ENCODE results near the gene COL4A4. TPM values are rescaled to one million over a fixed set of nuclear protein-coding genes. Genes with fewer than 3 reads are reported as not detected.
"Not testable (repeated sequence)": the region's sequence is repeated elsewhere in the genome, so short reads cannot be mapped to it uniquely, and the experiment has no call there.

Gene COL4A4
- total and polyA plus RNA-seq, 2 donors (not counting 1 experiment from before 2014, with no cell fraction given), result 6.2 to 30.2 TPM

DNA sequence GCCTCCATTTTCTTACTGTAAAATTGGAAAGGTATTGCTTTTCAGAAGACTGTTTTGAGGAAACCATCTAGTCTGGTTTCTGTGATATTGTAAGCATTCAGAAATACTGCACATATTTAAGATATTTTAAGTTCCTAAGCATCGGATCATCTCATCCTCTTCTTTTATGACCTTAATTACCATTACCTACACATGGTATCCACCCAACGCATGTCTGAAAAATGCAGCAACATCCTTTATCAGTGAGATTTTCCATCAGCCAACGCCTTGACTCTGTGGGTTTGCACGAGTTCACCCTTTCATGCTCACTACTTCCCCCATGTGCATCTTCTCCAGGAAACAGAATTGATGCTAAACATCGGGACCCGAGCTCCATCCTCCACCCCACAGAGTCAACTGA is 84.3 kb downstream of the COL4A4 start:
- Mint-ChIP-seq H3K4me1 (no peaks in the 10 kb centered on the region), H3K27ac (no peak overlapping the region), H3K9me3 (ENCODE audit: insufficient read depth) (no peaks in the 10 kb centered on the region), H3K27me3 (no peaks in the 10 kb centered on the region), H3K4me3 (no peak overlapping the region)
- H2AFZ ChIP-seq (ENCODE audit: insufficient read depth, low read depth, low read length, poor library complexity, severe bottlenecking), result no peak overlapping the region
- H3K9me3 ChIP-seq (ENCODE audit: control extremely low read depth in 1 of 3, control insufficient read depth in 2 of 3, insufficient read depth in 1 of 3, low read length in 2 of 3), result no peaks in the 10 kb centered on the region
- intact Hi-C loops (cut with micrococcal nuclease), result no loop called here
- H3K79me2 ChIP-seq (ENCODE audit: control insufficient read depth, insufficient read depth, low read length), result no peaks in the 10 kb centered on the region
- H3K4me1 ChIP-seq (ENCODE audit: control insufficient read depth in 2 of 2, insufficient read depth in 2 of 2, low read length in 2 of 2), result no peaks in the 10 kb centered on the region
- no peak overlapping the region for H3K4me3 ChIP-seq (ENCODE audit: control extremely low read depth in 1 of 5, extremely low read depth in 1 of 5, insufficient read depth in 1 of 5, low read depth in 2 of 5, low read length in 4 of 5)
- H4K20me1 ChIP-seq (ENCODE audit: control insufficient read depth, insufficient read depth, low read length, poor library complexity, severe bottlenecking), result no peaks in the 10 kb centered on the region
- ATAC-seq (ENCODE audit: low read depth), result no peak
- CTCF ChIA-PET, result no interaction called here
- H3K9ac ChIP-seq (ENCODE audit: low read length), result no peak overlapping the region
- TF ChIP-seq, protein P1, sequence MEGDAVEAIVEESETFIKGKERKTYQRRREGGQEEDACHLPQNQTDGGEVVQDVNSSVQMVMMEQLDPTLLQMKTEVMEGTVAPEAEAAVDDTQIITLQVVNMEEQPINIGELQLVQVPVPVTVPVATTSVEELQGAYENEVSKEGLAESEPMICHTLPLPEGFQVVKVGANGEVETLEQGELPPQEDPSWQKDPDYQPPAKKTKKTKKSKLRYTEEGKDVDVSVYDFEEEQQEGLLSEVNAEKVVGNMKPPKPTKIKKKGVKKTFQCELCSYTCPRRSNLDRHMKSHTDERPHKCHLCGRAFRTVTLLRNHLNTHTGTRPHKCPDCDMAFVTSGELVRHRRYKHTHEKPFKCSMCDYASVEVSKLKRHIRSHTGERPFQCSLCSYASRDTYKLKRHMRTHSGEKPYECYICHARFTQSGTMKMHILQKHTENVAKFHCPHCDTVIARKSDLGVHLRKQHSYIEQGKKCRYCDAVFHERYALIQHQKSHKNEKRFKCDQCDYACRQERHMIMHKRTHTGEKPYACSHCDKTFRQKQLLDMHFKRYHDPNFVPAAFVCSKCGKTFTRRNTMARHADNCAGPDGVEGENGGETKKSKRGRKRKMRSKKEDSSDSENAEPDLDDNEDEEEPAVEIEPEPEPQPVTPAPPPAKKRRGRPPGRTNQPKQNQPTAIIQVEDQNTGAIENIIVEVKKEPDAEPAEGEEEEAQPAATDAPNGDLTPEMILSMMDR (IDR thresholded peaks at IDR 0.05), result no peak
- no peak for TF ChIP-seq EZH2 (IDR thresholded peaks at IDR 0.05; ENCODE audit: borderline replicate concordance, insufficient read depth, low read depth, low read length, poor library complexity, severe bottlenecking)
- H3K4me2 ChIP-seq (replicated peaks; ENCODE audit: low read depth, low read length, poor library complexity, severe bottlenecking), result no peak overlapping the region
- H3K27ac ChIP-seq (ENCODE audit: low read length in 2 of 2), result no peak overlapping the region
- no peaks in the 10 kb centered on the region for H3K27me3 ChIP-seq (replicated peaks in 1 of 4; ENCODE audit: control extremely low read depth in 1 of 4, control insufficient read depth in 3 of 4, insufficient read depth in 4 of 4, low read length in 3 of 4)
- POLR2A ChIA-PET, result no interaction called here
- no peak for DNase-seq
- peaks cover 0 to 4% of the 10 kb centered on the region in 2 experiments for H3K36me3 ChIP-seq (replicated peaks in 1 of 2; ENCODE audit: control extremely low read depth in 1 of 2, control insufficient read depth in 1 of 2, extremely low read depth in 1 of 2, insufficient read depth in 2 of 2, low read length in 1 of 2)
- WGBS (ENCODE audit: insufficient coverage), result 78% methylated on average over 3 of the region's 6 CpGs

DNA sequence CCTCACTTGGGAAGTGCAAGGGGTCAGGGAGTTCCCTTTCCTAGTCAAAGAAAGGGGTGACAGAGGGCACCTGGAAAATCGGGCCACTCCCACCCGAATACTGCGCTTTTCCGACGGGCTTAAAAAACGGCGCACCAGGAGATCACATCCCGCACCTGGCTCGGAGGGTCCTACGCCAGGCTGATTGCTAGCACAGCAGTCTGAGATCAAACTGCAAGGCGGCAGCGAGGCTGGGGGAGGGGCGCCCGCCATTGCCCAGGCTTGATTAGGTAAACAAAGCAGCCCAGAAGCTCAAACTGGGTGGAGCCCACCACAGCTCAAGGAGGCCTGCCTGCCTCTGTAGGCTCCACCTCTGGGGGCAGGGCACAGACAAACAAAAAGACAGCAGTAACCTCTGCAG is 98.9 kb downstream of the COL4A4 start:
- H3K36me3 ChIP-seq (replicated peaks in 1 of 2; ENCODE audit: control extremely low read depth in 1 of 2, control insufficient read depth in 1 of 2, extremely low read depth in 1 of 2, insufficient read depth in 2 of 2, low read length in 1 of 2); H3K4me3 ChIP-seq (ENCODE audit: control extremely low read depth in 1 of 5, extremely low read depth in 1 of 5, insufficient read depth in 1 of 5, low read depth in 2 of 5, low read length in 4 of 5); H3K4me1 ChIP-seq (ENCODE audit: control insufficient read depth in 2 of 2, insufficient read depth in 2 of 2, low read length in 2 of 2); H3K27ac ChIP-seq (ENCODE audit: low read length in 2 of 2); H2AFZ ChIP-seq (ENCODE audit: insufficient read depth, low read depth, low read length, poor library complexity, severe bottlenecking); H3K27ac Mint-ChIP-seq; H3K9me3 ChIP-seq (ENCODE audit: control extremely low read depth in 1 of 3, control insufficient read depth in 2 of 3, insufficient read depth in 1 of 3, low read length in 2 of 3); DNase-seq; H3K9ac ChIP-seq (ENCODE audit: low read length); H3K4me2 ChIP-seq (replicated peaks; ENCODE audit: low read depth, low read length, poor library complexity, severe bottlenecking); H3K4me1 Mint-ChIP-seq; H3K79me2 ChIP-seq (ENCODE audit: control insufficient read depth, insufficient read depth, low read length); POLR2A ChIA-PET; H3K9me3 Mint-ChIP-seq (ENCODE audit: insufficient read depth); H4K20me1 ChIP-seq (ENCODE audit: control insufficient read depth, insufficient read depth, low read length, poor library complexity, severe bottlenecking); intact Hi-C loops (cut with micrococcal nuclease); CTCF ChIA-PET; H3K4me3 Mint-ChIP-seq; H3K27me3 ChIP-seq (replicated peaks in 1 of 4; ENCODE audit: control extremely low read depth in 1 of 4, control insufficient read depth in 3 of 4, insufficient read depth in 4 of 4, low read length in 3 of 4); ATAC-seq (ENCODE audit: low read depth); H3K27me3 Mint-ChIP-seq: not testable (repeated sequence)
- 97% methylated on average over 10 of the region's 14 CpGs for WGBS (ENCODE audit: insufficient coverage)

Data from B cell (primary cell).